GM12891 (cell line): ENCODE measurements around the gene CDK14.

Experiments used
- POLR2A ChIP-seq: IDR thresholded peaks from 2 replicates; pipeline ENCODE4 v1.6.1; 2011; ENCODE audit warnings: low read depth, low read length, control low read depth
- POLR2AphosphoS5 ChIP-seq: IDR thresholded peaks from 2 replicates; pipeline ENCODE4 v1.6.1; 2011; ENCODE audit warnings: low read depth, low read length, control low read depth
- POU2F2 ChIP-seq: IDR thresholded peaks from 2 replicates; pipeline ENCODE4 v1.6.1; 2011; ENCODE audit warnings: low read depth, mild to moderate bottlenecking, control low read depth, low read length, moderate library complexity
- SPI1 ChIP-seq: IDR thresholded peaks from 2 replicates; pipeline ENCODE4 v1.6.1; 2011; ENCODE audit warnings: low read depth, low read length, control low read depth

DNA sequence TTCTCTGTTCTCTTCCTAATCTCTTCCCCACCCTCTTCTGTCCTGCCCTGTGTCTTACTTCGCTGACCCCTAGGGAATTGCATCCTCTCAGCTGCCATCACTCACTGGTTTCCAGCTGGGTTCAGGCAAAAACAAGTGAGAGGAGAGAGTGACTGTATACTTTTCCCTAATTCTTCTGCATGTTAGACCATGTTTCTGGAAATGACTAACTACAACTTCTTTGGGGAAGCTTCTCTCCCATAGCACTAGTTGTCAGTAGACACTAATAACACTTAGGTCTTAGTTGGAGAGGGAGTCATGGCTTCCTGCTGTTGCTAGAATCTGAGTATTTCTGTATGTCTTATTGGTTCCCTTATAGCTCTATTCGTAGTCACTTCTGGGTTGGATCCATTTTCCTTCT lies 369.1 kb downstream of the CDK14 start:
- TF ChIP-seq POLR2A (no peak), POLR2AphosphoS5 (no peak), POU2F2 (no peak), SPI1 (no peak)
